Colonic mucosa (tissue), 4 donors: ENCODE measurements around the gene NUCB1. TPM values are rescaled to one million over a fixed set of nuclear protein-coding genes. Genes with fewer than 3 reads are reported as not detected.
"Not testable (repeated sequence)": the region's sequence is repeated elsewhere in the genome, so short reads cannot be mapped to it uniquely, and the experiment has no call there.

Experiments used
- DNase-seq: peaks from one replicate; pipeline ENCODE4 v3.0.0-alpha.2; 2020
- H3K27ac ChIP-seq: fragments of 200-600 bp; one replicate; pipeline ENCODE4 v1.8.0; 2021
- H3K27me3 ChIP-seq: fragments of 200-600 bp; one replicate; pipeline ENCODE4 v1.8.0; 2021
- H3K36me3 ChIP-seq: fragments of 200-600 bp; one replicate; pipeline ENCODE4 v1.8.0; 2021
- H3K4me1 ChIP-seq: fragments of 200-600 bp; one replicate; pipeline ENCODE4 v1.8.0; 2021; ENCODE audit warnings: mild to moderate bottlenecking
- H3K4me3 ChIP-seq: fragments of 200-600 bp; one replicate; pipeline ENCODE4 v1.8.0; 2021
- H3K9ac ChIP-seq, 2 donors: one replicate each; pipeline ENCODE4 v1.7.0; 2013; ENCODE audit warnings: control low read depth in 2 of 2, low read depth in 2 of 2, low read length in 2 of 2
- H3K9me3 ChIP-seq: fragments of 200-600 bp; one replicate; pipeline ENCODE4 v1.8.0; 2021
- CTCF ChIP-seq: fragments of 200-600 bp; IDR thresholded peaks from one replicate; pipeline ENCODE4 v1.8.0; 2022; ENCODE audit warnings: antibody characterized with exemption, mild to moderate bottlenecking
- intact Hi-C: fragments of 100-400 bp; cut with DNase I; formaldehyde crosslinking; loops from one replicate; pipeline ENCODE4 v1.14.1; 2022
- total RNA-seq, 2 donors: library from RNA; stranded (reverse); fragmentation: NEBNext Ultra II Directional in 1 of 2; extraction: Animal tissue kit (Norgen Biotek cat#: 25700) in 1 of 2; gene quantifications; one replicate each; pipeline ENCODE4 v1.2.1, GENCODE V29; 2021
- donor health status: healthy.
- donor health status: DM: no; HTN: no; CAD: no.
- donor health status: DM: no; HTN: no; CAD: no.

The NUCB1 gene
- total RNA-seq, 2 donors from 2014 or later, result 180 to 184 TPM

GRCh38 chr19:48897181-48897580 lies 2.9 kb upstream of the NUCB1 start:
- Histone ChIP-seq H3K4me1 (no peaks in the 10 kb centered on the region), H3K9me3 (no peaks in the 10 kb centered on the region), H3K4me3 (no peak overlapping the region), H3K36me3 (no peaks in the 10 kb centered on the region), H3K27me3 (no peaks in the 10 kb centered on the region), H3K9ac (no peak overlapping the region), H3K27ac (no peak overlapping the region)
- DNase-seq, result no peak
- intact Hi-C loops, result no loop called here
- TF ChIP-seq CTCF, result no peak

GRCh38 chr19:48899386-48899749 lies 744 bp upstream of the NUCB1 start:
- H3K36me3 ChIP-seq, H3K4me1 ChIP-seq, intact Hi-C loops, H3K27me3 ChIP-seq, H3K9ac ChIP-seq, H3K9me3 ChIP-seq, DNase-seq: not testable (repeated sequence)
- H3K27ac ChIP-seq, result peak overlapping the region; percentile 79
- peak overlapping the region; percentile 85 for H3K4me3 ChIP-seq

- no peak for TF ChIP-seq CTCF
- no peak for DNase-seq
- Histone ChIP-seq H3K9ac (peak overlapping the region; percentile 86 to 87), H3K9me3 (no peaks in the 10 kb centered on the region), H3K27ac (peak overlapping the region; percentile 79), H3K36me3 (no peaks in the 10 kb centered on the region), H3K4me1 (no peaks in the 10 kb centered on the region), H3K4me3 (peak overlapping the region; percentile 85), H3K27me3 (no peaks in the 10 kb centered on the region)
- intact Hi-C loops, result no loop called here
Observed at GRCh38 chr19:48900477-48901406, 630 bp downstream of the NUCB1 start.

- H3K9me3 ChIP-seq, H3K4me1 ChIP-seq, H3K27me3 ChIP-seq: not testable (repeated sequence)
Observed at GRCh38 chr19:48902291-48902690, 2.2 kb downstream of the NUCB1 start.

GRCh38 chr19:48903788-48904187 lies 3.7 kb downstream of the NUCB1 start:
- H3K9me3 ChIP-seq, DNase-seq, H3K4me3 ChIP-seq, H3K4me1 ChIP-seq, H3K27me3 ChIP-seq, intact Hi-C loops, H3K36me3 ChIP-seq, H3K27ac ChIP-seq, H3K9ac ChIP-seq: not testable (repeated sequence)

More at GRCh38 chr19:48902291-48902690, 2.2 kb downstream of the NUCB1 start:
- H3K36me3 ChIP-seq, DNase-seq, H3K9ac ChIP-seq, intact Hi-C loops, H3K4me3 ChIP-seq, H3K27ac ChIP-seq: not testable (repeated sequence)

- no peak for TF ChIP-seq CTCF
- Histone ChIP-seq H3K4me1 (no peaks in the 10 kb centered on the region), H3K27ac (no peak overlapping the region), H3K9me3 (no peaks in the 10 kb centered on the region), H3K27me3 (no peaks in the 10 kb centered on the region), H3K36me3 (no peaks in the 10 kb centered on the region), H3K4me3 (no peak overlapping the region), H3K9ac (no peak overlapping the region)
- intact Hi-C loops, result no loop called here
- DNase-seq, result no peak
Observed at GRCh38 chr19:48905664-48906063, 5.6 kb downstream of the NUCB1 start.

GRCh38 chr19:48906324-48906723 lies 6.2 kb downstream of the NUCB1 start:
- H3K4me1 ChIP-seq, result no peaks in the 10 kb centered on the region
- DNase-seq, result no peak
- H3K4me3 ChIP-seq, result no peak overlapping the region
- TF ChIP-seq CTCF, result no peak
- no peak overlapping the region for H3K9ac ChIP-seq
- no peaks in the 10 kb centered on the region for H3K36me3 ChIP-seq
- intact Hi-C loops, result no loop called here
- H3K9me3 ChIP-seq, result no peaks in the 10 kb centered on the region
- no peaks in the 10 kb centered on the region for H3K27me3 ChIP-seq
- no peak overlapping the region for H3K27ac ChIP-seq
